OCI-LY7 (cell line): ENCODE measurements around the gene LRP1B. TPM values are rescaled to one million over a fixed set of nuclear protein-coding genes. Genes with fewer than 3 reads are reported as not detected.

Source experiments
- BruUV-seq: library from RNA; stranded (reverse); fragments of 400-500 nt; replicated peaks from 2 replicates; lab custom pipeline; 2021; lab: Mats Ljungman, UMichigan
- CTCF ChIA-PET: fragments of 300-600 bp; sonication (Branson Sonifier 250); formaldehyde crosslinking; loops from one replicate; lab custom pipeline; 2022; ENCODE audit warnings: antibody characterized with exemption; ENCODE audit not compliant: unreplicated experiment; lab: Charles Lee
- POLR2A ChIA-PET: fragments of 300-600 bp; sonication (Branson Sonifier 250); formaldehyde crosslinking; loops from one replicate; lab custom pipeline; 2022; ENCODE audit warnings: antibody characterized with exemption; lab: Charles Lee
- DNase-seq: peaks from one replicate; pipeline ENCODE4 v3.0.0-alpha.2; 2015; ENCODE audit warnings: low spot score
- H2AFZ ChIP-seq: fragments of 200-600 bp; sonication (generic), shearing (Covaris generic); 2 replicates; pipeline ENCODE4 v1.6.1; 2014; ENCODE audit warnings: mild to moderate bottlenecking, antibody characterized with exemption, low read length, moderate library complexity
- H3K27ac ChIP-seq: fragments of 200-600 bp; sonication (generic); 2 replicates; pipeline ENCODE4 v1.5.1; 2014; ENCODE audit warnings: mixed run types, low read depth, mild to moderate bottlenecking, moderate library complexity, low read length, inconsistent platforms; ENCODE audit not compliant: poor library complexity, severe bottlenecking
- H3K36me3 ChIP-seq: fragments of 200-600 bp; sonication (generic); 2 replicates; pipeline ENCODE4 v1.6.1; 2014; ENCODE audit warnings: mild to moderate bottlenecking, antibody characterized with exemption, low read length, moderate library complexity, mixed read lengths; ENCODE audit not compliant: insufficient read depth
- H3K4me1 ChIP-seq: fragments of 200-600 bp; sonication (generic); 2 replicates; pipeline ENCODE4 v1.5.1; 2014; ENCODE audit warnings: mild to moderate bottlenecking, low read length; ENCODE audit not compliant: insufficient read depth, poor library complexity, severe bottlenecking
- H3K4me2 ChIP-seq: fragments of 200-600 bp; sonication (generic); 2 replicates; pipeline ENCODE4 v1.6.1; 2014; ENCODE audit warnings: mild to moderate bottlenecking, low read length
- H3K4me3 ChIP-seq: fragments of 200-600 bp; sonication (generic); 2 replicates; pipeline ENCODE4 v1.5.1; 2014; ENCODE audit warnings: mild to moderate bottlenecking, low read depth, low read length; ENCODE audit not compliant: poor library complexity, severe bottlenecking
- H3K79me2 ChIP-seq: fragments of 200-600 bp; sonication (generic); 2 replicates; pipeline ENCODE4 v1.6.1; 2016; ENCODE audit warnings: low read depth, mild to moderate bottlenecking, low read length, moderate library complexity, mixed read lengths; ENCODE audit not compliant: insufficient read depth
- H3K9me2 ChIP-seq: fragments of 200-600 bp; sonication (generic); 2 replicates; pipeline ENCODE4 v1.6.1; 2016; ENCODE audit warnings: mild to moderate bottlenecking, low read length, mixed read lengths; ENCODE audit not compliant: insufficient read depth
- H3K9me3 ChIP-seq: fragments of 200-600 bp; sonication (generic); 2 replicates; pipeline ENCODE4 v1.6.1; 2014; ENCODE audit warnings: mild to moderate bottlenecking, mixed run types, low read length, mixed read lengths
- H4K20me1 ChIP-seq: fragments of 200-600 bp; sonication (generic); 2 replicates; pipeline ENCODE4 v1.6.1; 2014; ENCODE audit warnings: mild to moderate bottlenecking, antibody characterized with exemption, low read length, moderate library complexity, mixed read lengths; ENCODE audit not compliant: insufficient read depth
- EZH2phosphoT487 ChIP-seq: fragments of 200-600 bp; sonication (generic); IDR thresholded peaks from 2 replicates; pipeline ENCODE4 v1.6.1; 2018; ENCODE audit warnings: low read depth, borderline replicate concordance, mild to moderate bottlenecking, mixed run types, antibody characterized with exemption, low read length, moderate library complexity, mixed read lengths
- intact Hi-C: fragments of 100-400 bp; cut with micrococcal nuclease; formaldehyde crosslinking; loops from one replicate; pipeline ENCODE4 v1.10.0; 2022; ENCODE audit not compliant: unreplicated experiment
- total RNA-seq, 2 experiments: library from RNA; depleted of rRNA in 1 of 2; stranded (reverse); fragments of >200 nt in 1 of 2; shearing (Covaris generic) in 1 of 2; gene quantifications; 2 replicates each; pipeline ENCODE4 v1.2.3, GENCODE V29; 2014 to 2022
- TF ChIP-seq, protein P1 (sequence below): fragments of 200-600 bp; sonication (generic); conservative IDR thresholded peaks from 2 replicates; pipeline ENCODE4 v1.5.1; 2014; ENCODE audit warnings: mild to moderate bottlenecking, antibody characterized with exemption, low read length, moderate library complexity, mixed read lengths

LRP1B gene
- total RNA-seq, 2 experiments from 2014 or later: not detected

- Histone ChIP-seq H4K20me1 (no peaks in the 10 kb centered on the region), H3K36me3 (no peaks in the 10 kb centered on the region), H3K4me2 (no peak overlapping the region), H3K9me2 (no peaks in the 10 kb centered on the region), H3K4me1 (no peaks in the 10 kb centered on the region), H3K27ac (no peak overlapping the region), H2AFZ (no peak overlapping the region), H3K4me3 (no peak overlapping the region), H3K79me2 (no peaks in the 10 kb centered on the region), H3K9me3 (peaks cover 24% of the 10 kb centered on the region)
- TF ChIP-seq EZH2phosphoT487: no peak
- TF ChIP-seq, protein P1, sequence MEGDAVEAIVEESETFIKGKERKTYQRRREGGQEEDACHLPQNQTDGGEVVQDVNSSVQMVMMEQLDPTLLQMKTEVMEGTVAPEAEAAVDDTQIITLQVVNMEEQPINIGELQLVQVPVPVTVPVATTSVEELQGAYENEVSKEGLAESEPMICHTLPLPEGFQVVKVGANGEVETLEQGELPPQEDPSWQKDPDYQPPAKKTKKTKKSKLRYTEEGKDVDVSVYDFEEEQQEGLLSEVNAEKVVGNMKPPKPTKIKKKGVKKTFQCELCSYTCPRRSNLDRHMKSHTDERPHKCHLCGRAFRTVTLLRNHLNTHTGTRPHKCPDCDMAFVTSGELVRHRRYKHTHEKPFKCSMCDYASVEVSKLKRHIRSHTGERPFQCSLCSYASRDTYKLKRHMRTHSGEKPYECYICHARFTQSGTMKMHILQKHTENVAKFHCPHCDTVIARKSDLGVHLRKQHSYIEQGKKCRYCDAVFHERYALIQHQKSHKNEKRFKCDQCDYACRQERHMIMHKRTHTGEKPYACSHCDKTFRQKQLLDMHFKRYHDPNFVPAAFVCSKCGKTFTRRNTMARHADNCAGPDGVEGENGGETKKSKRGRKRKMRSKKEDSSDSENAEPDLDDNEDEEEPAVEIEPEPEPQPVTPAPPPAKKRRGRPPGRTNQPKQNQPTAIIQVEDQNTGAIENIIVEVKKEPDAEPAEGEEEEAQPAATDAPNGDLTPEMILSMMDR: no peak
- ChIA-PET POLR2A (no interaction called here), CTCF (no interaction called here)
- BruUV-seq: no TSS peak
- peak; percentile 13 for DNase-seq
- intact Hi-C loops: no loop called here
Measured at GRCh38 chr2:140873915-140874531, 1256.8 kb downstream of the LRP1B start.

GRCh38 chr2:140869925-140870324 is 1260.9 kb downstream of the LRP1B start:
- BruUV-seq: no TSS peak
- no peaks in the 10 kb centered on the region for H3K9me2 ChIP-seq
- no peak overlapping the region for H2AFZ ChIP-seq
- H3K36me3 ChIP-seq: no peaks in the 10 kb centered on the region
- no peaks in the 10 kb centered on the region for H4K20me1 ChIP-seq
- no peak for DNase-seq
- H3K4me3 ChIP-seq: no peak overlapping the region
- no peaks in the 10 kb centered on the region for H3K79me2 ChIP-seq
- TF ChIP-seq, protein P1: no peak
- TF ChIP-seq EZH2phosphoT487: no peak
- H3K27ac ChIP-seq: no peak overlapping the region
- peaks cover 16% of the 10 kb centered on the region; the same call in 1 of the 2 replicates for H3K9me3 ChIP-seq
- H3K4me1 ChIP-seq: no peaks in the 10 kb centered on the region
- no peak overlapping the region for H3K4me2 ChIP-seq
- ChIA-PET CTCF (no interaction called here), POLR2A (no interaction called here)
- intact Hi-C loops: no loop called here

- no peak overlapping the region for H3K27ac ChIP-seq
- H4K20me1 ChIP-seq: no peaks in the 10 kb centered on the region
- H3K4me1 ChIP-seq: no peaks in the 10 kb centered on the region
- H2AFZ ChIP-seq: no peak overlapping the region
- ChIA-PET CTCF (no interaction called here), POLR2A (no interaction called here)
- TF ChIP-seq, protein P1: no peak
- TF ChIP-seq EZH2phosphoT487: no peak
- intact Hi-C loops: no loop called here
- no peaks in the 10 kb centered on the region for H3K9me2 ChIP-seq
- peaks cover 13% of the 10 kb centered on the region; the same call in 1 of the 2 replicates for H3K9me3 ChIP-seq
- DNase-seq: no peak
- no peak overlapping the region for H3K4me2 ChIP-seq
- no peaks in the 10 kb centered on the region for H3K36me3 ChIP-seq
- BruUV-seq: no TSS peak
- H3K79me2 ChIP-seq: no peaks in the 10 kb centered on the region
- H3K4me3 ChIP-seq: no peak overlapping the region
Measured at GRCh38 chr2:140869107-140869506, 1261.7 kb downstream of the LRP1B start.
